ENCODE measurements around the gene PLPPR3. TPM values are rescaled to one million over a fixed set of nuclear protein-coding genes. Genes with fewer than 3 reads are reported as not detected.

Gene PLPPR3
- total and polyA plus RNA-seq, 9 of the 15 experiments (the other 6 are each of a cell fraction or from before 2014, with no cell fraction given) = 0.01 to 48.2 (median 8.6) TPM

- TF ChIP-seq REST (IDR thresholded peaks at IDR 0.05; ENCODE audit: borderline replicate concordance) (no peak), REST (CRISPR knock-in tag; IDR thresholded peaks at IDR 0.05; ENCODE audit: low read depth) (no peak), CEBPZ (IDR thresholded peaks at IDR 0.05; ENCODE audit: borderline replicate concordance, low read depth, low read length) (no peak), PTBP1 (IDR thresholded peaks at IDR 0.05; ENCODE audit: low read depth, low read length) (no peak), KDM2B (CRISPR knock-in tag; IDR thresholded peaks at IDR 0.05) (no peak; the same call in 1 of the 2 replicates), IRF1 (CRISPR knock-in tag; IDR thresholded peaks at IDR 0.05; ENCODE audit: borderline replicate concordance) (no peak), PYGO2 (tag; IDR thresholded peaks at IDR 0.05) (no peak), FOXO4 (CRISPR knock-in tag; IDR thresholded peaks at IDR 0.05) (no peak), ZNF143 (CRISPR knock-in tag; IDR thresholded peaks at IDR 0.05) (no peak), RBM39 (optimal IDR thresholded peaks at IDR 0.05; ENCODE audit: low read depth, low read length) (no peak), FOS (IDR thresholded peaks at IDR 0.05; ENCODE audit: extremely low read depth, insufficient read length) (no peak), RHOXF2B (CRISPR knock-in tag; conservative IDR thresholded peaks at IDR 0.05) (no peak), MYBL2 (IDR thresholded peaks at IDR 0.05; ENCODE audit: low read depth) (no peak), MYBL2 (CRISPR knock-in tag; IDR thresholded peaks at IDR 0.05; ENCODE audit: borderline replicate concordance) (no peak), SMARCA5 (IDR thresholded peaks at IDR 0.05) (no peak)
Measured at GRCh38 chr19:843180-843835, 21.6 kb upstream of the PLPPR3 start (continued).

All from K562 (cell line).